Measurements from ENCODE around the gene RPL36A.

RPL36A gene

GRCh38 chrX:101359966-101360365 is 30.8 kb upstream of the RPL36A start:
- H3K27me3 ChIP-seq, result no peaks in the 10 kb centered on the region
- no peaks in the 10 kb centered on the region for H3K4me1 ChIP-seq
- no peak overlapping the region for H3K4me3 ChIP-seq (ENCODE audit: low read depth, low read length)
- no peaks in the 10 kb centered on the region for H3K36me3 ChIP-seq
- no peak for TF ChIP-seq CTCF (IDR thresholded peaks at IDR 0.05; ENCODE audit: low read depth, low read length)
- H3K9me3 ChIP-seq, result no peaks in the 10 kb centered on the region
- DNase-seq, result no peak

GRCh38 chrX:101360390-101360789 is 30.4 kb upstream of the RPL36A start:
- Histone ChIP-seq H3K9me3 (no peaks in the 10 kb centered on the region), H3K27me3 (no peaks in the 10 kb centered on the region), H3K4me1 (no peaks in the 10 kb centered on the region), H3K4me3 (ENCODE audit: low read depth, low read length) (no peak overlapping the region), H3K36me3 (no peaks in the 10 kb centered on the region)
- TF ChIP-seq CTCF (IDR thresholded peaks at IDR 0.05; ENCODE audit: low read depth, low read length), result no peak
- no peak for DNase-seq

GRCh38 chrX:101362116-101362515 is 28.7 kb upstream of the RPL36A start:
- H3K9me3 ChIP-seq, result no peaks in the 10 kb centered on the region
- TF ChIP-seq CTCF (IDR thresholded peaks at IDR 0.05; ENCODE audit: low read depth, low read length), result no peak
- no peak for DNase-seq

GRCh38 chrX:101362757-101363156 is 28.1 kb upstream of the RPL36A start:
- Histone ChIP-seq H3K4me3 (ENCODE audit: low read depth, low read length) (no peak overlapping the region), H3K9me3 (no peaks in the 10 kb centered on the region), H3K27me3 (no peaks in the 10 kb centered on the region), H3K36me3 (no peaks in the 10 kb centered on the region), H3K4me1 (no peaks in the 10 kb centered on the region)
- no peak for DNase-seq
- TF ChIP-seq CTCF (IDR thresholded peaks at IDR 0.05; ENCODE audit: low read depth, low read length), result no peak

More at GRCh38 chrX:101362116-101362515, 28.7 kb upstream of the RPL36A start:
- H3K36me3 ChIP-seq, result no peaks in the 10 kb centered on the region
- no peak overlapping the region for H3K4me3 ChIP-seq (ENCODE audit: low read depth, low read length)
- no peaks in the 10 kb centered on the region for H3K27me3 ChIP-seq
- no peaks in the 10 kb centered on the region for H3K4me1 ChIP-seq

- Histone ChIP-seq H3K9me3 (no peaks in the 10 kb centered on the region), H3K4me1 (no peaks in the 10 kb centered on the region), H3K27me3 (no peaks in the 10 kb centered on the region), H3K4me3 (ENCODE audit: low read depth, low read length) (no peak overlapping the region), H3K36me3 (no peaks in the 10 kb centered on the region)
- no peak for DNase-seq
- no peak for TF ChIP-seq CTCF (IDR thresholded peaks at IDR 0.05; ENCODE audit: low read depth, low read length)
These were observed 25.5 kb upstream of the RPL36A start for GRCh38 chrX:101365301-101365795.

- Histone ChIP-seq H3K9me3 (no peaks in the 10 kb centered on the region), H3K36me3 (no peaks in the 10 kb centered on the region), H3K4me3 (ENCODE audit: low read depth, low read length) (no peak overlapping the region), H3K27me3 (no peaks in the 10 kb centered on the region), H3K4me1 (no peaks in the 10 kb centered on the region)
- DNase-seq, result no peak
- TF ChIP-seq CTCF (IDR thresholded peaks at IDR 0.05; ENCODE audit: low read depth, low read length), result no peak
These were observed 22.0 kb upstream of the RPL36A start for GRCh38 chrX:101368800-101369199.
